ENCODE results near the gene GRPEL1. TPM values are rescaled to one million over a fixed set of nuclear protein-coding genes. Genes with fewer than 3 reads are reported as not detected.

The GRPEL1 gene
- total RNA-seq, 1 donor from 2014 or later, result 21.0 TPM

GRCh38 chr4:7015383-7016035, 52.4 kb downstream of the GRPEL1 start:
- peaks cover 38% of the 10 kb centered on the region for H3K36me3 Mint-ChIP-seq
- H3K9me3 Mint-ChIP-seq, result no peaks in the 10 kb centered on the region
- Histone ChIP-seq H3K4me1 (peaks cover 6% of the 10 kb centered on the region), H3K36me3 (no peaks in the 10 kb centered on the region), H3K27me3 (no peaks in the 10 kb centered on the region), H3K4me3 (no peak overlapping the region), H3K4me2 (no peak overlapping the region), H3F3A (ENCODE audit: low read depth) (no peaks in the 10 kb centered on the region), H3K9me3 (ENCODE audit: low read depth) (no peaks in the 10 kb centered on the region), H3K27ac (no peak overlapping the region), H3K9ac (no peak overlapping the region), H3K79me2 (ENCODE audit: low read depth) (no peaks in the 10 kb centered on the region), H4K20me1 (ENCODE audit: low read depth) (peaks cover 6% of the 10 kb centered on the region), H2AFZ (replicated peaks) (no peak overlapping the region)
- peaks cover 5% of the 10 kb centered on the region for H3K4me1 Mint-ChIP-seq
- TF ChIP-seq, protein P1, sequence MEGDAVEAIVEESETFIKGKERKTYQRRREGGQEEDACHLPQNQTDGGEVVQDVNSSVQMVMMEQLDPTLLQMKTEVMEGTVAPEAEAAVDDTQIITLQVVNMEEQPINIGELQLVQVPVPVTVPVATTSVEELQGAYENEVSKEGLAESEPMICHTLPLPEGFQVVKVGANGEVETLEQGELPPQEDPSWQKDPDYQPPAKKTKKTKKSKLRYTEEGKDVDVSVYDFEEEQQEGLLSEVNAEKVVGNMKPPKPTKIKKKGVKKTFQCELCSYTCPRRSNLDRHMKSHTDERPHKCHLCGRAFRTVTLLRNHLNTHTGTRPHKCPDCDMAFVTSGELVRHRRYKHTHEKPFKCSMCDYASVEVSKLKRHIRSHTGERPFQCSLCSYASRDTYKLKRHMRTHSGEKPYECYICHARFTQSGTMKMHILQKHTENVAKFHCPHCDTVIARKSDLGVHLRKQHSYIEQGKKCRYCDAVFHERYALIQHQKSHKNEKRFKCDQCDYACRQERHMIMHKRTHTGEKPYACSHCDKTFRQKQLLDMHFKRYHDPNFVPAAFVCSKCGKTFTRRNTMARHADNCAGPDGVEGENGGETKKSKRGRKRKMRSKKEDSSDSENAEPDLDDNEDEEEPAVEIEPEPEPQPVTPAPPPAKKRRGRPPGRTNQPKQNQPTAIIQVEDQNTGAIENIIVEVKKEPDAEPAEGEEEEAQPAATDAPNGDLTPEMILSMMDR (IDR thresholded peaks at IDR 0.05), result no peak
- TF ChIP-seq EZH2phosphoT487 (IDR thresholded peaks at IDR 0.05), result no peak
- TF ChIP-seq EZH2 (IDR thresholded peaks at IDR 0.05), result no peak
- no peak for DNase-seq (ENCODE audit: low spot score)
- H3K27me3 Mint-ChIP-seq (ENCODE audit: insufficient read depth, low read depth), result peaks cover 2% of the 10 kb centered on the region
- H3K27ac Mint-ChIP-seq, result peak overlapping the region; percentile 13
- no peak overlapping the region for H3K4me3 Mint-ChIP-seq

DNA sequence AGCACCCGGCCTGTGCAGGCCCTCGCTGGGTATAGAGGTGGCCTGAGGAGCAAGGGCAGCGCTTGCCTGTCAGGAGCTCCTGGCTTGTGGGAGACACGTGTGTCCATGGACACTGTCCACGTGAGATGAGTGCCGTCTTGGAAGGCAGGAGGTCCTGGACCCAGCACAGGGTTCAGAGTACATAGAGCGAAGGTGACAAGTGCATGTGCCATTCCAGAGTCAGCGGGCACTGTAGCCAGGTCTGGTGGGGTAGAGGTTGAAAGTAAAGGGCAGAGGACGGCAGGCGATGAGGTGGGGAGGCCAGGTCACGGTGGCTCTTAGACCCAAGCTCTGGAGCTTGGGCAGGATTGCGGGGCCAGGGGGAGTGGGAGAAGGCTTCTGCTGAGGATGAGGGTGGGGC, 53.0 kb downstream of the GRPEL1 start:
- Mint-ChIP-seq H3K9me3 (no peaks in the 10 kb centered on the region), H3K36me3 (peaks cover 39% of the 10 kb centered on the region)

GRCh38 chr4:7013175-7013574, 54.7 kb downstream of the GRPEL1 start:
- H3F3A ChIP-seq (ENCODE audit: low read depth), result no peaks in the 10 kb centered on the region
- H3K36me3 ChIP-seq, result no peaks in the 10 kb centered on the region
- no peak overlapping the region for H3K27ac Mint-ChIP-seq
- TF ChIP-seq, protein P1 (IDR thresholded peaks at IDR 0.05), result no peak
- TF ChIP-seq EZH2 (IDR thresholded peaks at IDR 0.05) (no peak), EZH2phosphoT487 (IDR thresholded peaks at IDR 0.05) (no peak)
- no peak overlapping the region for H3K4me3 ChIP-seq
- no peak overlapping the region for H3K9ac ChIP-seq
- peaks cover 5% of the 10 kb centered on the region for H3K4me1 Mint-ChIP-seq
- H2AFZ ChIP-seq (replicated peaks), result no peak overlapping the region
- no peak overlapping the region for H3K27ac ChIP-seq
- no peaks in the 10 kb centered on the region for H3K9me3 ChIP-seq (ENCODE audit: low read depth)
- H3K27me3 ChIP-seq, result no peaks in the 10 kb centered on the region
- DNase-seq (ENCODE audit: low spot score), result no peak
- peaks cover 7% of the 10 kb centered on the region for H3K79me2 ChIP-seq (ENCODE audit: low read depth)
- peaks cover 39% of the 10 kb centered on the region for H3K36me3 Mint-ChIP-seq
- no peaks in the 10 kb centered on the region for H3K27me3 Mint-ChIP-seq (ENCODE audit: insufficient read depth, low read depth)
- H4K20me1 ChIP-seq (ENCODE audit: low read depth), result peaks cover 16% of the 10 kb centered on the region
- no peak overlapping the region for H3K4me3 Mint-ChIP-seq
- no peaks in the 10 kb centered on the region for H3K9me3 Mint-ChIP-seq
- H3K4me1 ChIP-seq, result peaks cover under 1% of the 10 kb centered on the region
- no peak overlapping the region for H3K4me2 ChIP-seq

More for the DNA sequence above, 53.0 kb downstream of the GRPEL1 start:
- TF ChIP-seq EZH2 (IDR thresholded peaks at IDR 0.05), result no peak
- TF ChIP-seq EZH2phosphoT487 (IDR thresholded peaks at IDR 0.05), result no peak
- TF ChIP-seq, protein P1 (IDR thresholded peaks at IDR 0.05), result no peak
- Histone ChIP-seq H3K27me3 (no peaks in the 10 kb centered on the region), H3F3A (ENCODE audit: low read depth) (no peaks in the 10 kb centered on the region), H3K27ac (no peak overlapping the region), H3K4me2 (no peak overlapping the region), H3K4me3 (no peak overlapping the region), H3K9me3 (ENCODE audit: low read depth) (no peaks in the 10 kb centered on the region), H3K9ac (no peak overlapping the region), H3K4me1 (no peaks in the 10 kb centered on the region), H4K20me1 (ENCODE audit: low read depth) (peaks cover 3% of the 10 kb centered on the region), H3K36me3 (no peaks in the 10 kb centered on the region), H3K79me2 (ENCODE audit: low read depth) (no peaks in the 10 kb centered on the region), H2AFZ (replicated peaks) (no peak overlapping the region)
- no peak for DNase-seq (ENCODE audit: low spot score)
- Mint-ChIP-seq H3K4me3 (no peak overlapping the region), H3K27ac (no peak overlapping the region), H3K4me1 (no peaks in the 10 kb centered on the region), H3K27me3 (ENCODE audit: insufficient read depth, low read depth) (no peaks in the 10 kb centered on the region)
